PFSK-1 (cell line): ENCODE results near the gene DSTYK.

Experiments used
- POLR2AphosphoS5 ChIP-seq: IDR thresholded peaks from 2 replicates; pipeline ENCODE4 v1.6.1; 2012; ENCODE audit warnings: low read depth, mild to moderate bottlenecking, control low read depth, low read length, moderate library complexity
- TAF1 ChIP-seq: IDR thresholded peaks from 2 replicates; pipeline ENCODE4 v1.6.1; 2012; ENCODE audit warnings: low read length, control low read depth, borderline replicate concordance; ENCODE audit not compliant: insufficient read depth
- TF ChIP-seq, protein P1 (sequence below), 2 experiments: IDR thresholded peaks; 2 replicates each; pipeline versions ENCODE4 v1.6.1 to v1.8.0; 2011 to 2012; ENCODE audit warnings: low read depth in 2 of 2, low read length in 2 of 2, control low read depth in 1 of 2, inconsistent platforms in 1 of 2, mild to moderate bottlenecking in 1 of 2, moderate library complexity in 1 of 2; ENCODE audit not compliant: insufficient read depth in 1 of 2

GRCh38 chr1:205232127-205232820, 20.8 kb upstream of the DSTYK start:
- TF ChIP-seq POLR2AphosphoS5 (no peak), TAF1 (no peak)
- TF ChIP-seq, protein P1, sequence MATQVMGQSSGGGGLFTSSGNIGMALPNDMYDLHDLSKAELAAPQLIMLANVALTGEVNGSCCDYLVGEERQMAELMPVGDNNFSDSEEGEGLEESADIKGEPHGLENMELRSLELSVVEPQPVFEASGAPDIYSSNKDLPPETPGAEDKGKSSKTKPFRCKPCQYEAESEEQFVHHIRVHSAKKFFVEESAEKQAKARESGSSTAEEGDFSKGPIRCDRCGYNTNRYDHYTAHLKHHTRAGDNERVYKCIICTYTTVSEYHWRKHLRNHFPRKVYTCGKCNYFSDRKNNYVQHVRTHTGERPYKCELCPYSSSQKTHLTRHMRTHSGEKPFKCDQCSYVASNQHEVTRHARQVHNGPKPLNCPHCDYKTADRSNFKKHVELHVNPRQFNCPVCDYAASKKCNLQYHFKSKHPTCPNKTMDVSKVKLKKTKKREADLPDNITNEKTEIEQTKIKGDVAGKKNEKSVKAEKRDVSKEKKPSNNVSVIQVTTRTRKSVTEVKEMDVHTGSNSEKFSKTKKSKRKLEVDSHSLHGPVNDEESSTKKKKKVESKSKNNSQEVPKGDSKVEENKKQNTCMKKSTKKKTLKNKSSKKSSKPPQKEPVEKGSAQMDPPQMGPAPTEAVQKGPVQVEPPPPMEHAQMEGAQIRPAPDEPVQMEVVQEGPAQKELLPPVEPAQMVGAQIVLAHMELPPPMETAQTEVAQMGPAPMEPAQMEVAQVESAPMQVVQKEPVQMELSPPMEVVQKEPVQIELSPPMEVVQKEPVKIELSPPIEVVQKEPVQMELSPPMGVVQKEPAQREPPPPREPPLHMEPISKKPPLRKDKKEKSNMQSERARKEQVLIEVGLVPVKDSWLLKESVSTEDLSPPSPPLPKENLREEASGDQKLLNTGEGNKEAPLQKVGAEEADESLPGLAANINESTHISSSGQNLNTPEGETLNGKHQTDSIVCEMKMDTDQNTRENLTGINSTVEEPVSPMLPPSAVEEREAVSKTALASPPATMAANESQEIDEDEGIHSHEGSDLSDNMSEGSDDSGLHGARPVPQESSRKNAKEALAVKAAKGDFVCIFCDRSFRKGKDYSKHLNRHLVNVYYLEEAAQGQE (IDR thresholded peaks at IDR 0.05; ENCODE audit: insufficient read depth in 1 of 2, low read depth in 2 of 2, low read length in 2 of 2): no peak
